Panc1 (cell line): Measurements from ENCODE around the gene RAB10. TPM values are rescaled to one million over a fixed set of nuclear protein-coding genes. Genes with fewer than 3 reads are reported as not detected.

Experiments used
- ATAC-seq: fragments of 200-7000 bp; cut with Tn5 transposase; 2 replicates; pipeline ENCODE4 v1.9.1; 2020; ENCODE audit warnings: mild to moderate bottlenecking, moderate library complexity
- BruUV-seq: library from RNA; stranded (reverse); fragments of 400-500 nt; replicated peaks from 2 replicates; lab custom pipeline; 2021; lab: Mats Ljungman, UMichigan
- CTCF ChIA-PET: fragments of 300-600 bp; sonication (Branson Sonifier 250); formaldehyde crosslinking; loops from one replicate; lab custom pipeline; 2022; ENCODE audit warnings: antibody characterized with exemption; lab: Charles Lee
- POLR2A ChIA-PET: fragments of 300-600 bp; sonication (Branson Sonifier 250); formaldehyde crosslinking; loops from one replicate; lab custom pipeline; 2022; ENCODE audit warnings: antibody characterized with exemption; lab: Charles Lee
- DNase-seq: peaks from one replicate; pipeline ENCODE4 v3.0.0-alpha.2; 2010; ENCODE audit warnings: low read depth, low spot score
- H3K27ac ChIP-seq: 2 replicates; pipeline ENCODE4 v1.5.1; 2011; ENCODE audit warnings: mild to moderate bottlenecking, low read length, inconsistent platforms
- H3K27me3 ChIP-seq: fragments of 200-500 bp; sonication (Bioruptor generic); 2 replicates; pipeline ENCODE4 v1.6.0; 2014; ENCODE audit warnings: low read length, inconsistent platforms; ENCODE audit not compliant: control insufficient read depth, insufficient read depth
- H3K36me3 ChIP-seq: fragments of 200-500 bp; sonication (Bioruptor generic); 2 replicates; pipeline ENCODE4 v1.5.1; 2014; ENCODE audit warnings: inconsistent platforms, mild to moderate bottlenecking, low read length, moderate library complexity; ENCODE audit not compliant: control insufficient read depth, insufficient read depth
- H3K4me1 ChIP-seq: 2 replicates; pipeline ENCODE4 v1.5.1; 2011; ENCODE audit warnings: inconsistent platforms, mild to moderate bottlenecking, low read length, moderate library complexity; ENCODE audit not compliant: control insufficient read depth, insufficient read depth
- H3K4me3 ChIP-seq, 2 experiments: 2 replicates each; pipeline ENCODE4 v1.5.1; 2011 to 2012; ENCODE audit warnings: low read depth in 2 of 2, low read length in 2 of 2, mild to moderate bottlenecking in 2 of 2, inconsistent platforms in 1 of 2, moderate library complexity in 1 of 2
- H3K9me3 ChIP-seq: fragments of 200-500 bp; sonication (Bioruptor generic); 2 replicates; pipeline ENCODE4 v1.5.1; 2014; ENCODE audit warnings: low read depth, mild to moderate bottlenecking, inconsistent platforms, low read length, moderate library complexity; ENCODE audit not compliant: control insufficient read depth, insufficient read depth
- CTCF ChIP-seq: fragments of 450-650 bp; IDR thresholded peaks from 2 replicates; pipeline ENCODE4 v1.5.1; 2017; ENCODE audit warnings: mild to moderate bottlenecking
- POLR2AphosphoS5 ChIP-seq: IDR thresholded peaks from 2 replicates; pipeline ENCODE4 v1.6.1; 2012; ENCODE audit warnings: mild to moderate bottlenecking, low read depth, low read length, moderate library complexity
- REST ChIP-seq, 2 experiments: IDR thresholded peaks; 2 replicates each; pipeline ENCODE4 v1.6.1; 2011 to 2012; ENCODE audit warnings: low read depth in 2 of 2, control low read depth in 1 of 2, low read length in 1 of 2, mild to moderate bottlenecking in 1 of 2, moderate library complexity in 1 of 2; ENCODE audit not compliant: insufficient read depth in 1 of 2
- SIN3A ChIP-seq: IDR thresholded peaks from 2 replicates; pipeline ENCODE4 v1.6.1; 2012; ENCODE audit warnings: low read depth, mild to moderate bottlenecking, low read length, moderate library complexity, borderline replicate concordance; ENCODE audit not compliant: insufficient read depth
- TCF7L2 ChIP-seq: IDR thresholded peaks from 2 replicates; pipeline ENCODE4 v1.6.1; 2011; ENCODE audit warnings: mild to moderate bottlenecking, low read depth, low read length, inconsistent platforms
- in situ Hi-C: cut with HindIII; loops from 2 replicates; pipeline ENCODE4 v1.10.0; 2016; ENCODE audit warnings: low sequenced_read_pairs, low pct_unique_long_range_greater_than_20kb
- intact Hi-C: fragments of 100-400 bp; cut with micrococcal nuclease; formaldehyde crosslinking; loops from one replicate; pipeline ENCODE4 v1.10.0; 2022; ENCODE audit not compliant: unreplicated experiment
- total RNA-seq: library from RNA; stranded (reverse); gene quantifications from one replicate; pipeline ENCODE4 v1.2.1, GENCODE V29; 2021; ENCODE audit not compliant: unreplicated experiment

RAB10 gene
- total RNA-seq, 1 experiment from 2014 or later = 208 TPM

- peaks cover 3% of the 10 kb centered on the region; the same call in 1 of the 2 replicates for H3K4me1 ChIP-seq
- TF ChIP-seq SIN3A = no peak
- TF ChIP-seq POLR2AphosphoS5 = no peak
- no peak for TF ChIP-seq TCF7L2
- no peak for TF ChIP-seq CTCF
- no peak for TF ChIP-seq REST (IDR thresholded peaks at IDR 0.05; ENCODE audit: insufficient read depth in 1 of 2, low read depth in 2 of 2, low read length in 1 of 2)
- no peak overlapping the region for H3K4me3 ChIP-seq
- ATAC-seq = no peak
- no peak for DNase-seq
- ChIA-PET CTCF (no interaction called here), POLR2A (no interaction called here)
- intact Hi-C loops (no loop called here), in situ Hi-C loops (no loop called here)
- H3K36me3 ChIP-seq = peaks cover 11% of the 10 kb centered on the region
- no peak overlapping the region for H3K27ac ChIP-seq
- BruUV-seq = no TSS peak
- H3K27me3 ChIP-seq = no peaks in the 10 kb centered on the region
- 0 out of 2 replicates have a peak, but pooled peaks cover 4% of the 10 kb centered on the region for H3K9me3 ChIP-seq
These were observed 66.0 kb downstream of the RAB10 start for GRCh38 chr2:26099933-26100332.

GRCh38 chr2:26100384-26100783 is 66.5 kb downstream of the RAB10 start:
- intact Hi-C loops (no loop called here), in situ Hi-C loops (no loop called here)
- Histone ChIP-seq H3K36me3 (peaks cover 11% of the 10 kb centered on the region), H3K4me1 (peaks cover 3% of the 10 kb centered on the region; the same call in 1 of the 2 replicates), H3K9me3 (0 out of 2 replicates have a peak, but pooled peaks cover 4% of the 10 kb centered on the region), H3K27ac (no peak overlapping the region), H3K27me3 (no peaks in the 10 kb centered on the region), H3K4me3 (no peak overlapping the region)
- CTCF ChIA-PET = no interaction called here
- no peak for TF ChIP-seq REST (IDR thresholded peaks at IDR 0.05; ENCODE audit: insufficient read depth in 1 of 2, low read depth in 2 of 2, low read length in 1 of 2)
- no peak for TF ChIP-seq SIN3A
- no peak for TF ChIP-seq CTCF
- TF ChIP-seq TCF7L2 = no peak
- no peak for TF ChIP-seq POLR2AphosphoS5
- BruUV-seq = TSS peak; percentile 43
- no peak for ATAC-seq
- no peak for DNase-seq
- POLR2A ChIA-PET = no interaction called here
